ENCODE results near the gene NUP98.
A peak's percentile ranks its signal among the peaks of the same experiment; 100 is the strongest.

NUP98 gene

DNA sequence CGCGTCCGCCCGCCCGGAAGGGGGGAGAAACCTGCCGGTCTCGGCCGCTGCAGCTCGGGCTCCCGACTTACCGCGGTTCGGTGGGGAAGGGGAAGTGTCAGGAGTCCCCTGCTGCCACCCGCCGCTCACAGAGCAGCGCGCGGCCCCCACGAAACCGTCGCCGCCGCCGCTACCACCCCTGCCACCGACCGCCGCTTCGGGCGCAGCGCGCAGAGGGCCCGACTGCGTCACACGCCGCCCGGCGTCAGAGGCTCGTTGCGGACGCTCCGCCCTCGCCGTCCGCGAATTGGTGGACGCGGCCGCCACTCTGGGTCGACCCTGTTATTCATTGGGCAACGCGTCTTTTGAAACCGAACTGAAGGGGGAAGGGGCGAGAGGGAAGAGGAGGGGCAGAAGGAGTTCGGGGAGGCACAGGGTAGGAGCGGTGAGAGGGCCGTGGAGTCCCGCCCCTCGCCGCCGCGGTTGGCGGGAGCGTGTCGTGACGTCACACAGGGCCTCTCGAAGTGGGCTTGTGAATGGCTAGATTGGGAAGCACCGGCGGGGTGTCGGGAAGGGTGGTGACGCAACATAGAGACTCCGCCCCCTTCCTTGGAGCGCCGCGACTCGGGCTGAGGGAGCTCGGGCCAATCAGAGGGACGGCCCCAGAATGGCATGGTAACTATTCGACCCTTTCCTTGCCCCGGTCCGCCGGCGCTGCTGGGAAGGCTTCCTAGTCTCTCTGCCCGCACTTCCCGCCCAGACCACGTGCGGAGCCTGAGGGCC is at the start of gene NUP98:
NUP98 (minus strand) TSS at position 226 of the 762 bp plus-strand sequence. CDS start 15,437 bp downstream, outside the sequence.
- peak; percentile 89 for DNase-seq (ENCODE audit: low spot score)

DNA sequence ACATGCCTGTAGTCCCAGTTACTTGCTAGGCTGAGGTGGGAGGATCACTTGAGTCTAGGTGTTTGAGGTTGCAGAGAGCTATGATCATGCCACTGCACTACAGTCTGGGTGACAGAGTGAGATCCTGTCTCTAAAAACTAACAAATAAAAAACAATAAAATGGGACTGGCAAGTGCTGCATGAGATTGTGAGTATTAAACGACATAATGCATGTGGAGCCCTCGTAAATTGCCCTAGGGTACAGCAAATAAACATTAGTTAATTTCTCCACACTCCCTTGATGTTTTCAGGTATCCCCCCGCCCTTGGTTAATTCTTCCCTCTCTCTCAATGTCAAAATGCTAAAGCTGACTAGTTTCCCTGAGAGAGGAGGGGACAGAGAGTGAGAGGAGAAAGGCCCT is 48.3 kb upstream of the NUP98 start:
- DNase-seq (ENCODE audit: low spot score) = no peak

DNA sequence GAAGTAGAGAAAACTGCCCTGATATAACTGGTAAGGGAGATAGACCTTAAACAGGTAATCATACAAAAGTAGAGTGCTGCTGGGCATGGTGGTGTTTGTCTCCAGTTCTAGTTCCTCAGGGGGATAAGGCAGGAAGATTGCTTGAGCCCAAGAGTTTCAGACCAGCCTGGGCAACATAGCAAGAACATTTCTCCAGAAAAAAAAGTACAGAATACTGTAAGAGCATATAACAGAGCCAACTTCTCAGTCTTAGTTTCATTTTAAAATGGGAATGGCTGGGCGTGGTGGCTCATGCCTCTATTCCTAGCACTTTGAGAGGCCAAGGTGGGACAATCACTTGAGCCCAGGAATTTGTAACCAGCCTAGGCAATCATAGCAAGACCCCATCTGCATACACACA is 47.9 kb upstream of the NUP98 start:
- no peak for DNase-seq (ENCODE audit: low spot score)

DNA sequence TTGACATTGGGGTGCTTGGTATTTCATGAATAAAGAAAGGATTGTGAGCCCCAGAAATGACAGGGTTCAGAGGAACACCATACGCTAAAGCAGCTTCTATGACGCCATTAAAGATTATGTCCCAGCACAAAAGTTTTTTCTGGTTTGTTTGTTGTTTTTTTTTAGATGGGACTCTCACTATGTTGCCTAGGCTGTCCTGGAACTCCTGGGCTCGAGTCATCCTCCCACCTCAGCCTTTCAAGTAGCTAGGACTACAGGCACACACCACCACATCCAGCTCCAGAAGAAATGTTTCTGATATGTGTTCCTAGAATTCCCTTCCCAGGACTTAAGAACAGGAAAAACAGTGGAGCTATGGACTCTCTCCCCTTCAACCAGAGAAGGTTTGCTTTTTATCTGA is 46.0 kb upstream of the NUP98 start:
- DNase-seq (ENCODE audit: low spot score) = no peak

DNA sequence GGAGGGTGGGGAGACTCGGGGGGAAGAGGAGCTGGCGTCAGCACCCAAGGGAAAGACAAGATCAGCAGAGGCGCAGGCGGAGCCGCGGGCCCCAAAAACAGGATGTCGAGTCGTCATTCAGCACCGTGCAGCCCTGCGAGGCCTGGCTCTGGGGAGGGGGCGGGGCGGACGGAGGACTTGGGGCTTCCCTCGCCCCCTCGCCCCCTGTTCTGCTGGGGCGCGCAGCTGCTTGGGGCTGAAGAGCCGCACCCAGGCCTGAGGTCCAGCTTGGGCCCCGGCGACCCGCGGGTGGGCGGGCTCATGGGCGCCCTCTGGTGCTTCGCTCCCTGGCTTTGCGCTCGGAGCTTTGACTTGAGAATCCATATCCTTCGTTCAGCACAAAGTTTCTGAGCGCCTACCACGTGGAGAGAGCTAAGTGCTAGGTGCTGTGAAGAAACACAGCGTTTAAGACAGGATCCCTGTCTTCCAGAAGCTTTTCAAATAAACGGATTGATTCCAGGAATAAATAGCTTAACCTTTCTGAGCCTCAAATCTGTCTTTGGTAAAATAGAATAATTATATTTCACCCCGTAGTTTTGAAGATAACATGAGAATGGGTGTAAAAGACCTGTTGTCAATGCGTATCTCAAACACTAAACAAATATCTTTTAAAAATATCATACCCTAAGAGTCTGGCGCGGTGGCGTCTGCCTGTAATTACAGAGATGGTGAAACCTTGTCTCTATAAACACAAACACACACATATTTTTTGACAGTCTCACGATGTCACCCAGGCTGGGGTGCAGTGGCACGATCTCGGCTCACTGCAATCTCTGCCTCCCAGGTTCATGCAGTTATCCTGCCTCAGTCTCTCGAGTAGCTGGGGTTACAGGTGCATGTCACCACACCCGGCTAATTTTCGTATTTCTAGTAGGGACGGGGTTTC is 44.3 kb upstream of the NUP98 start:
- peak; percentile 70 for DNase-seq (ENCODE audit: low spot score)

DNA sequence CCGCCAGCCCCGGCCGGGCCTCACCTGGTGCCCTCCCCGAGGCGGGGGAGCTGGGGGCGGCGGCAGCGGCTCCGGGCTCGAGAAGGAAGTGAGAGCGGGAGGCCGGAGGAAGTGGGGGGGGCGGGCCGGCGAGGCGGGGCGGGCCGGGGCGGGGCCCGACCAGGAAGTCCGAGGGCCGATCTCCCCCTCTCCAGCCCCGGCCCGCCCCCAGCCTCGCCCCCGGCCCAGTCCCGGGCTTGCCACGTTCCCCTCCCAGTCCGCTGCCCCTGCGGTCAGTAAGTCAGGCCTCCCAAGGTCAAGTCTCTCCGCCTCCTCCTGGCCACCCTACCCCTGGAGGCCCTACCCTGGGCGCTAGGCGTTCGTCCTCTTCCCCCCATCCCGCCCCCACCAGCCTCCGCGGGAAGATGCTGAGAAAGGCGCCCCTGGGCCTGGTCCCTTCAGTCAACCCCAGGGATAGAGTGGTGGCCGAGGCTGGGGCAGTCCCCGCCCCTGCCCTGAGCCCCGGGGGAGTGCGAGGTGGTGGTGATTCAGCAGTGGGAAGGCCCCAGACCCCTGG is 43.6 kb upstream of the NUP98 start, which contains the start of gene RHOG:
RHOG (minus strand) TSS at position 90 of the 556 bp plus-strand sequence. CDS start 12,821 bp downstream, outside the sequence.
- peak; percentile 69 for DNase-seq (ENCODE audit: low spot score)

DNA sequence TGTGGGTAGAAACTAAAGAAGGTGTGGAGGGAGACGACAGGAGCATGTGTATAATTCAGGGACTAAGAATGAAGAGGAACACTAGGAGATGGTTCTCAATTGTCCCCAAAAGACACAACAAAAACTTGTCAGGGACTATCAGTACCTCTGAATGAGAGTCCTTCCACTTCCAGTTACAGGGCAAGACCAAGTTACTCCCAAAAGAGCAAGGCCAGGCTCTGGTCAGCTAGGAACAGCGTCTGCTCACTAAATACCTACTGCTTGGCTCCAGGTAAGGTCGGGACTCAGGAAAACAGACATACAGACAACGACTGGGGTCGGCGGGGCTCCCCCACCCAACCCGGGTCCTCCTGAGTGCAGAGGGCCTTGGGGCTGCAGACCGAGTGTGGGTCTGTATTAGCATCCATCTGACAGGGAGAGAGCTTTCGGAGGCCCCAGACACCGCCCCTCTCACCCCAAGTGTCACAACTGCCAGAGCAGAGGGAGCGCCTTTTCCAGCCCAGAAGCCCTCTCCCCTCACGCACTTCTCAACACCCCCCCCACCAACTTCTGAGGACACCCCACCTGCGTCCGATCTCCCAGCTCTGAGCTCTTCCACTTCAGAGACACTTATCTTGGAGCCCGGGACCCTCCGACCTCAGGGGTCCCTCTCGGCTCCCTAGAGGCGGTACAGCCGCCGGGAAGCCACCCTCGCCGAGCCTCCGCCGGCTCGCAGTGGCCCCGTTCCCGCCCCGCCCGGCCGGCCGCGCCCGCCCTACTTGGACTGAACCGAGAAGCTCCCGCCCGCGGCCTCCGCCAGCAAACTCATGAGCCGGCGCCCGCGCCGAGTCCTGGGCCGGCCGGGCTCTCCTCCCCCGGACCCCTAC is 42.9 kb upstream of the NUP98 start:
- no peak for DNase-seq (ENCODE audit: low spot score)

DNA sequence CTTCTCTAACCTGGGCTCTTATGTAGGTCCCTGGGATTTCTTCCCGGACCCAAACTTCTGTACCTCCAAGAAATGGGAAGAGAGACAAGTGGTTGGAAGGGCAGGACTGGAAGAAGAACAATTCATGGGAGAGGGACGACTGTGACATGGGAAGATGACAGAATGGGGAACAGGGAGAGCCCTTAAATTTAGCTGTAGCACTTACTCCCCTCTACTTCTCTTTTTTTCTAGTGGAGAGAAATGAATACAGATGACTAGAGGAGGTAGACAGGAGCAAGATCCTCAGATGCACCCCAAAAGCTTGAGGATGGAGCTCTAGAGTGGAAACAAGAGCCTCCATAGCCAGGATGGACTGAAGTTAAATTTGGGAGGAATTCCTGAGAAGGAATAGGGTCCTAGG is 41.1 kb upstream of the NUP98 start:
- DNase-seq (ENCODE audit: low spot score) = no peak

DNA sequence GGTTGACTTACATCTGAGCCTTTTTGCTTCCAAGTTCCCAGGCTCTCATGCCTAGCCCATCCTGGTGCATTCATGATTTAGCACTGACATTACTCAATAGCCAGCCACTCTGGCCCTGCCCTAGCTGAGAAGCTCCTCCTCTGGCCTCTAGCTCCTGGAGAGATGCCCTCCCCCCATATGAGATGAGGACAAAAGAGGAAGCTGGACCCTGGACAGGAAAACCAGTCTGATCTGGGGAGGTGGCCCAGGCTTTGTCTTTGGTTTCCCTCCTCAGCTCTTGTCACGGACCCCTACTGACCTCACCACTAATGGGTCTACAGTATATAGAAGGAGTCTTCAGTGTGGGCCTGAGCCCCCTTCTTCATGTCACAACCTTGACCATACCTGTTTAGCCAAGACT is 40.4 kb upstream of the NUP98 start:
- no peak for DNase-seq (ENCODE audit: low spot score)

DNA sequence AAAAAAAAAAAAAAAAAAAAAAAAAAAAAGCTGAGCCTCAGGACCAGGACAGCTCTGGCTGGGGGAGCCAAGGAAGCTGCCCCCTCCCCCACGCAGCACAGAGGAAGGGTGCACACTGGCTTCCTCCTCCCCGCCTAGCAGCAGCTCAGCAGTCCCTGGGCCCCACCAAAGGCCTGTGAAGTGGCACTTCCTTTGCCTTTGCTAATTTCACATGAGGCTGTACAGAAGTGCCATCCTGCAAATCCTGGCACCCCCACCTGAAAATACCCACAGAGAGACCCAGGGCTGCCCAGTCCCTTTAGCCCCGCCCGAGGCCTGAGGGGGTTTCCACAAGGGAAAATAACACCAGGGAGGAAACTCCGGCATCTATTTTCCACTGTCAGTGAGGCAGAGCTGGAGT is 39.5 kb upstream of the NUP98 start:
- no peak for DNase-seq (ENCODE audit: low spot score)

DNA sequence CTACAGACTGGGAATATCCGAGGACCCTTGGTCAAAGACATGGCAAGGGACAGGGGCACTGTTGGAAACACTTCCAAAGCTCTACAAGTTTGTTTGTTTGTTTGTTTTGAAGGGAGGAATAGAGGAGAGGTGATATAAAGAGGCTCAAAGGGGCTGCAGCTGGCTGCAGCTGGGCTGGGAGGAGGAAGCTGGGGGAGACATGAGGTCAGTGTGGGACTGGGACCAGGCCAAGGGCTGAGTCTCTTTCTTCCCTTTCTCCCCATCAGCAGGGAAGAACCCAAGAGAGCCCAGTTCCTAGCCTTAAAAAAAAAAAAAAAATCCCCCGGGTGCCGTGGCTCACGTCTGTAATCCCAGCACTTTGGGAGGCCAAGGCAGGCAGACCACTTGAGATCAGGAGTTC is 38.4 kb upstream of the NUP98 start:
- DNase-seq (ENCODE audit: low spot score) = no peak

DNA sequence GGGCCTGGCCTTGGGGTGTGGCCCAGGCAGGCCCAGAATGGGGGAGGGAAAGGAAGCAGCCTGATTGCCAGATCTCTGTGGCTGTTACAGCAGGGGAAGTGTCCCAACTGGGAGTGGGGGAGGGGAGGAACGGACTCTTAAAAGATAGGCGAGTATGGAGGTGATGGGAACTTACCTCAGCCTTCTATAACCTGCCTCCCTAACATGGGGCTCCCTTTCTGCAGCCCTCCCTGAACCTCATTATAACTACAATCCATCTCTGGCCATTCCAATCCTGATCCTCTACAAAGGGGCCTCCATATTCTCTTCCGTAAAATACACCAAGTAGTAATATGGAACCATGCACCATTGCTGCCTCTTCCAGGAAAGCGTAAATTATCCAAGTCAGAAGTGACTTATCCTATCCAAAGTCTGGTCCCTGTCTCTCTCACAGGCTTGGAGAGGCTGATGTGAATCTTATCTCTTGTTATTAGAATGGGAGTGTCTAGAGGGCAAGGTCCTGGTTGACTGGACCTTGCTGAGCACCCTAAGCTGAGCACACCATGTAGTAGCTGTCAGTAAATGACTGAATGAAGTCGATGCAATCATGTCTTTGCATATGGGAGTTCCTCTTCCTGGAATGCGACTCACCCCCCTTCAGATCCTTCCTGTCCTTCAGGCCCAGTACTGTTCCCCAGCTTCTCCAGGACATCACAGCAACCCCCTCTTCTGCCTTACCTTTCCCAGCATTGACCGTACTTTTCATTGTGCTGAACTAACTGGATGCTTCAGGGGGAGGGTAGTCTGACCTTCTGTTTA is 37.5 kb upstream of the NUP98 start:
- no peak for DNase-seq (ENCODE audit: low spot score)

DNA sequence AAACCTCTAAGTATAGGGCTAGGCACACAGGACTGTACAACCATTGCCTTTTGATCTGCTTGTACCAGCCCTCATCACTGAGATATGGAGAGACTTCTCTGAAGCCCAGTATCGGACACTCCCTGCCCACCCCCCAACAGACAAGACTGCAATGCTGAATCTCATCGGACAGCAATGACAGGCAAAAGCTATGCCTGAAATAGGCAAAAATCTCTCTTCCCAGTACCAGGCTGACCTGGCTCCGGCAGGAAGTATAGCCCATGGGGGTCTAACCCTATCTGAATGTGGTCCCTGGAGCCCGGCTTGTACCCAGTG is 37.0 kb upstream of the NUP98 start:
- DNase-seq (ENCODE audit: low spot score) = no peak

DNA sequence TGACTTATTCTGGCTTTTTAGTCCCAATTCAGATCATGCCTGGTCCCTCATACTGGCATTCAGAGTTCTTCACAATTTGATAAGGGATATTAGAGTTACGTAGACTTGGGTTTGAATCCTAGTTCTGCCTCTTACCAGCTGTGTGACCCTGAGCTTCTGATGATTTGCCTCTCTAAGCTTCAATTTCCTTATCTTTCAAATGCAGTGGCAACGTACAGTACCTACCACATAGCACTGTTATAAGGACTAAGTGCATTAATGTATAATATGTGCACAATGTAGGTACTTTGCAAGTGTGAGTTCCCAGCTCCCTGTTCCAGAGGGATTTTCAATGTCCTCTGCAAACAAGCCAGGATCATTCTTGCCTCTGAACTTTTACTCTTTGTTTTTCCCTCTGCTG is 36.1 kb upstream of the NUP98 start:
- no peak for DNase-seq (ENCODE audit: low spot score)

DNA sequence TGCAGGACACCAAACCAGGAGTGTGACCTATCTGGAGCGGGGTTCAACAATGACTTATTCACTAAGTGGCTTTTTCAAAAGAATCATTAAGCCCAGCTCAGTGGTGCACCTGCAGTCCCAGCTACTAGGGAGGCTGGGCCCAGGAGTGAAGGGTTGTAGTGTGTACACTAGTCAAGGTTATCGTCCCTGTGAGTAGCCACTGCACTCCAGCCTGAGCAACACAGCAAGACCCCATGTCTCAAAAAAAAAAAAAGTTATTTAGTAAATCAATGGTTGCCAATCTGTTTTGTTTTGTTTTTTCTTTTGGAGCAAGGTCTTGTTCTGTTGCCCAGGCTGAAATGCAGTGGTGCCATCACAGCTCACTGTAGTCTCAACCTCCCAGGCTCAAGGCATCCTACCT is 35.5 kb upstream of the NUP98 start:
- DNase-seq (ENCODE audit: low spot score) = no peak

DNA sequence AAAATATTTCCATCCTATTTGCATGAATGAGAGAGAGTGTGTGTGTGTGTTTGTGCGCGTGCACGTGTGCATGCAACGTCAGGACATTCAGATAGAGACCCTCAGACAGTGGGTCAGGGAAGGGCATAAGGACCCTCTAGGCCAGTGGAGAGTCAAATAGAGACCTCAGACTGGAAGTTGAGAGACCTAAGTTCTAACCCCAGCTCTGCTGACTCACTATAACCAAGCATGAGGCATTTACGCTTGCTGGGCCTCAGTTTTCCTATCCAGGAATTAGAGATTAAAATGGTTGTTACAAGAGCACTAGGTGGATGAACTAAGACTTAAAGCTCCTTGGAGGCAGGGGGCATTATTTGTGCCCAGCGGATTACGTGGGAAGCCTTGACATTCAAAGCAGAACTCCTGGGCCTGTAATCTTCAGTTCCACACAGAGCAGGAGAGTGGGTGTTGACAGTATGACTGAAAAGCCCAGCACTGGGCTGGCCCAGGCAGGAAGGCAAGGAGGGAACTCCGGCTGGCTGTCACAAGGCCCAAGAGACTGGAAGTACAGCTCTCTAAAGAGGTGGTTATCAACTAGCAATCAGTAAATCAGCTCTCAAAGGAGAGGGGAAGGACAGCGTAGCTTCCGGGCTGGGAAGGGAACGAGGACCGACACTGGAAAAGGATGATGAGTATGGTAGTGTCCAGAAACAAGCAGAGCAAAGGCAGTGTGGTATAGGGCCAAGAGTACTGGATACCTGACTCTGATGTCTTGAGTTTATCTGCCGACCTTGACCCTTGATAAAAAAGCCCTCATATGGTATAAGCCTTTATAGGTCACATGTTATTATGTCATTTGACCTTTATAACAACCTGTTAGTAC is 34.3 kb upstream of the NUP98 start:
- DNase-seq (ENCODE audit: low spot score) = no peak

DNA sequence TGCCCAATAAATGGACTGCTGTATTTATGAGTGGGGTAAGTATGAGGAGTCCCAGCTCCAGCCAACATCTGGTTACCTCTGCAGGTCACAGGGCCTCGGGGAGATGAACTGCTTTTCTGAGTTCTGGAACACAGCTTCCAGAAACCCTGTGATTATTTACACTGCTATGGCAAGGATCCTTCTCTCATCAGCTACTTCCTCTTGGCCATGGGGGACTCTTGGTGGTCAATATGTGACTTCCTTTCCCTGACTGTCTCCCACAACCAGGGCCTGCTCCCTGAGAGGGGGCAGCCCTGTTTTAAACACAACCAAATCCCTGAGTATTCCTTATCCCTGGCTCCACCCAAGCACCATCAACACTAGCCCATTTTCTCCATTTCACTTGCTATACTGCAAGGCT is 33.4 kb upstream of the NUP98 start:
- DNase-seq (ENCODE audit: low spot score) = no peak

DNA sequence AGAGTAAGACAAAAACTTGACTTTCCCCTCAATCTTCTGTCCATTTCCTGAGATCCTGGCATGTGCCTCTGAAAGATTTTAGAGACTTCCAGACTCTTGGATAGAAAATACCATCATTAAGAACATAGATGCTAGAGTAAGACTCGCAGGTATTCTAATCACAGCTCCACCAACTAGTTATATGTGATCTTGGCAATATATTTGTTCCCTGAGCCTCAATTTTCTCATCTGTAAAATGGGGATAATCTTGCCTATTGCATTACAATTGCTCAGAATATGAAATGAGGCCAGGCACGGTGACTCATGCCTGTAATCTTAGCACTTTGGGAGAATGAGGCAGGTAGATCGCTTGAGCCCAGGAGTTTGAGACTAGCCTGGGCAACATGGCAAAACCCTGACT is 32.7 kb upstream of the NUP98 start:
- no peak for DNase-seq (ENCODE audit: low spot score)

DNA sequence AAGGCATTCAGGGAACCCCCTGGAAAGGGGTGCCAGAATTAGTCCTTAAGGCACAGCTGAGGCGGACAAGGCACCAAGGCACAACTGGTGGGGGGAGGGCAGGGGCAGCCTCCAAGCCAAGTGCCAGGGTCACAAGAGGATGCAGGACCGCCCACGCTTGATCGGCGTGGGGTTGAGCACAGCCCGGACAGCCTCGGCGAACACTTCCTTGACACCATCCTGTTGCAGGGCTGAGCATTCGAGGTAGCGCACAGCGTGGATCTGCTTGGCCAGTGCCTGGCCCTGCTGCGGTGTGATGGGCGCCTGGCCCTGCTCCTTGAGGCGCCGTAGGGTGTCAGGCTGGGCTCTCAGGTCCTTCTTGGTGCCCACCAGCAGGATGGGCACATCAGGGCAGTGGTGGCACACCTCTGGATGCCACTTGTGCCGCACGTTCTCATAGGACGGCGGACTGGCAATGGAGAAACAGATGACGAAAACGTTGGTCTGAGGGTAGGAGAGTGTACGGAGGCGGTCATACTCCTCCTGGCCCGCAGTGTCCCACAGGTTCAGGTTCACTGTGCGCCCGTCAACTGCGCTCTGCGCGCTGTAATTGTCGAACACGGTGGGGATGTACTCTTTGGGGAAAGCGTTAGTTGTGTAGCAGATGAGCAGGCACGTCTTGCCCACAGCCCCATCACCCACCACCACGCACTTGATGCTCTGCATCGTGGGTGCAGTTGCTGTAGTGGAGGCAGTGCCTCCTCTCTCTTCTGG is 30.3 kb upstream of the NUP98 start:
- no peak for DNase-seq (ENCODE audit: low spot score)

Data from HuH-7.5 (cell line).